ENCODE measurements around the gene CCL26. TPM values are rescaled to one million over a fixed set of nuclear protein-coding genes. Genes with fewer than 3 reads are reported as not detected.
A peak's percentile ranks its signal among the peaks of the same experiment; 100 is the strongest.
"Not testable (repeated sequence)": the region's sequence is repeated elsewhere in the genome, so short reads cannot be mapped to it uniquely, and the experiment has no call there.

Gene CCL26
- total RNA-seq, 4 donors from 2014 or later = not detected

GRCh38 chr7:75727881-75728593 lies 44.0 kb downstream of the CCL26 start:
- no peaks in the 10 kb centered on the region for H3K36me3 ChIP-seq
- no peaks in the 10 kb centered on the region for H3K9me3 ChIP-seq
- intact Hi-C loops (cut with DNase I; ENCODE audit: low total_unique reads) = no loop called here
- no peak overlapping the region for H3K4me3 ChIP-seq
- peak; percentile 19 to 46 for DNase-seq
- no peaks in the 10 kb centered on the region for H3K4me1 ChIP-seq
- TF ChIP-seq CTCF (IDR thresholded peaks at IDR 0.05) = no peak
- TF ChIP-seq POLR2A (IDR thresholded peaks at IDR 0.05) = no peak
- H3K27ac ChIP-seq = peak overlapping the region; percentile 5 to 33
- no peaks in the 10 kb centered on the region for H3K27me3 ChIP-seq

- H3K27me3 ChIP-seq; intact Hi-C loops (cut with DNase I; ENCODE audit: low total_unique reads); DNase-seq; H3K4me1 ChIP-seq; H3K36me3 ChIP-seq; H3K9me3 ChIP-seq; H3K4me3 ChIP-seq; H3K27ac ChIP-seq: not testable (repeated sequence)
Measured at GRCh38 chr7:75727351-75727750, 44.7 kb downstream of the CCL26 start.

- TF ChIP-seq CTCF (IDR thresholded peaks at IDR 0.05) (no peak), POLR2A (IDR thresholded peaks at IDR 0.05) (no peak)
- no peaks in the 10 kb centered on the region for H3K4me1 ChIP-seq
- no peaks in the 10 kb centered on the region for H3K36me3 ChIP-seq
- H3K9me3 ChIP-seq = no peaks in the 10 kb centered on the region
- H3K27ac ChIP-seq = no peak overlapping the region
- no peak for DNase-seq
- intact Hi-C loops (cut with DNase I; ENCODE audit: low total_unique reads) = no loop called here
- no peaks in the 10 kb centered on the region for H3K27me3 ChIP-seq
- H3K4me3 ChIP-seq = no peak overlapping the region
Measured at GRCh38 chr7:75725306-75725705, 46.7 kb downstream of the CCL26 start.

GRCh38 chr7:75723444-75723843 lies 48.6 kb downstream of the CCL26 start:
- Histone ChIP-seq H3K27ac (no peak overlapping the region), H3K4me1 (no peaks in the 10 kb centered on the region), H3K36me3 (no peaks in the 10 kb centered on the region), H3K9me3 (no peaks in the 10 kb centered on the region), H3K27me3 (no peaks in the 10 kb centered on the region), H3K4me3 (no peak overlapping the region)
- TF ChIP-seq POLR2A (IDR thresholded peaks at IDR 0.05) (no peak), CTCF (IDR thresholded peaks at IDR 0.05) (no peak)
- DNase-seq = no peak
- intact Hi-C loops (cut with DNase I; ENCODE audit: low total_unique reads) = no loop called here

- no peaks in the 10 kb centered on the region for H3K36me3 ChIP-seq
Measured at GRCh38 chr7:75722373-75722772, 49.6 kb downstream of the CCL26 start.

GRCh38 chr7:75721922-75722321 lies 50.1 kb downstream of the CCL26 start:
- H3K36me3 ChIP-seq; H3K27me3 ChIP-seq; H3K27ac ChIP-seq; H3K9me3 ChIP-seq; intact Hi-C loops (cut with DNase I; ENCODE audit: low total_unique reads); DNase-seq; H3K4me3 ChIP-seq; H3K4me1 ChIP-seq: not testable (repeated sequence)

More at GRCh38 chr7:75722373-75722772, 49.6 kb downstream of the CCL26 start:
- intact Hi-C loops (cut with DNase I; ENCODE audit: low total_unique reads) = no loop called here
- Histone ChIP-seq H3K9me3 (no peaks in the 10 kb centered on the region), H3K27me3 (no peaks in the 10 kb centered on the region), H3K4me1 (no peaks in the 10 kb centered on the region), H3K27ac (no peak overlapping the region), H3K4me3 (no peak overlapping the region)
- TF ChIP-seq CTCF (IDR thresholded peaks at IDR 0.05) (no peak), POLR2A (IDR thresholded peaks at IDR 0.05) (no peak)
- no peak for DNase-seq

Measured in uterus (tissue), 4 donors.